HK-2 (cell line): ENCODE data around the gene MORF4L1.
"Not testable (repeated sequence)": the region's sequence is repeated elsewhere in the genome, so short reads cannot be mapped to it uniquely, and the experiment has no call there.

Source experiments
- DNase-seq: peaks from one replicate; pipeline ENCODE4 v3.0.0-alpha.2; 2018; ENCODE audit not compliant: unreplicated experiment

The MORF4L1 gene

DNA sequence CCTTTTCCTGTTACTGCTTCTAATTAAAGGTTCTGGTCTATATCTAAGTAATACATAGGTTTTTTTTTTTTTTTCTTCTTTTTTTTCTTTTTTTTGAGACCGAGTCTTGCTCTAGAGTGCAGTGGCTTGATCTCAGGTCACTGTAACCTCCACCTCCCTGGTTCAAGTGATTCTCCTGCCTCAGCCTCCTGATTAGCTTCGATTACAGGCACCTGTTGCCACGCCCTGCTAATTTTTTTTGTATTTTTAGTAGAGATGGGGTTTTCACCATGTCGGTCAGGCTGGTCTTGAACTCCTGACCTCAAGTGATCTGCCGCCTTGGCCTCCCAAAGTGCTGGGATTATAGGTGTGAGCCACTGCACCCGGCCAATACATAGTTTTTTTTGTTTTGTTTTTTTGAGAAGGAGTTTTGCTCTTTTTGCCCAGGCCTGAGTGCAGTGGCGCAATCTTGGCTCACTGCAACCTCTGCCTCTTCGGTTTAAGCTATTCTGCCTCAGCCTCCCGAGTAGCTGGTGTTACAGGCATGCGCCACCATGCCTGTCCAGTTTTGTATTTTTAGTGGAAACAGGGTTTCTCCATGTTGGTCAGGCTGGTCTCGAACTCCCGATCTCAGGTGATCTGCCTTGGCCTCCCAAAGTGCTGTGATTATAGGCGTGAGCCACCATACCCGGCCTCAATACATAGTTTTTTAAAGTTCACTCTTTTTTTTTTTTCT is 28.3 kb downstream of the MORF4L1 start:
- not testable (repeated sequence) for DNase-seq

GRCh38 chr15:78902281-78903032 is 29.8 kb downstream of the MORF4L1 start:
- DNase-seq: not testable (repeated sequence)

DNA sequence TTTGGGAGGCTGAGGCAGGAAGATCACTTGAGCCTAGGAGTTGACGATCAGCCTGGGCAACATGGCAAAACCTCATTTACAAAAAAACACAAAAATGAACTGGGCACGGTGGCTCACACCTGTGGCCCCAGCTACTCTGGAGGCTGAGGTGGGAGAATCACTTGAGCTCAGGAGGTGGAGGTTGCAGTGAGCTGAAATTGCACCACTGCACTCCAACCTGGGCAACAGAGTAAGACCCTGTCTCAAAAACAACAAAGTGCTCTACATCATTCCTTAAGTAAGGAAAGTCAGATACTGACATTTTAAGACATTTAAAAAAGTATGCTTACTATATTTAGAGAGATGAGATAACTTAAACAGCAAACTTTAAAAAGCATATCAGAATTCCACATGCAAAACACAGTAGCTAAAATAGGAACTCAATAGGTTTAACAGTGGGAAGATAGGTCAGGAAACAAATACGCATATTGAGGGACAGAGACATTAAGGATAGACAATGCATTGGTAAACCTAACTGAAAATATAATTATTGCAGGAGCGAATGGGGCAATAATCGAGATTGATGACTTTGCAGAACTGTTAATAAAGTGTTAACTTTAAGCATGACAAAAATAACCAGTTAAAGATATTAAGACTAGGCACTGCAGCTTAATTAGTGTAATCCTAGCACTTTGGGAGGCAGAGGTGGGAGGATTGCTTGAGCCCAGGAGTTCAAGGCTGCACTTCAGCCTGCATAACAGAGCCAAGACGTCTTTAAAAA is 32.1 kb downstream of the MORF4L1 start:
- no peak for DNase-seq

DNA sequence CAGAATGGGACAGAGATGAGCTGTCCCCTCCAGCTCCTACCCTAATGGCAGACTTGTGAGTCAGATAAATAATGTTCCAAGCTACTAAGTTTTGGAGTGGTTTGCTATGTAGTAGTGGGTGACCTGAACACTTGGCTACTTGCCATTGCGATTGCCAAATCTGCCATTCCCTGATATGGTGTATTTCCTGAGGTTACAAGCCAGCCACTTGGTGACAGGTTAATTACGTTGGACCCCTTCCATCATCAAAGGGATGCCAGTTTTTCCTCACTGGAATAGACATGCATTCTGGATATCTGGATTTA is 33.6 kb downstream of the MORF4L1 start:
- DNase-seq: peak; percentile 64

DNA sequence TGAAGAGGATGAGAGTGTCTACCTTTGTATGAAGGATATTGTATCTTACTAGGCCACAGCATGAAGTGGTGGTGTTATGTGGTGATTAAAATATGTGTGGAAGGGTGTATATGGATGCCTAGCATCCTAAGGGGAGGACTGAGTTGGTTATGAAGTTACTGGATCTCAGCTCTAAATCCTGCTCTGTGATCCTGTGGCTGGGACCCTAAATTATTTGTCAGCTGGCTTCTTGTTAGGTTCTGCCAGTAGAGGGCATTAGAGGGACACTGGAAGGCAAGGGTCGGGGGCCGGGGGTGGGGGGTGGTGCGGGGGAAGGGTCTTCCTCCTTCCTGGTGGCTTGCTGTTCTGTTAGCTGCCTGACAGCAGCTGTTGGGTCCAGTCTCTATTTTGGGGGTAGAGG is 34.9 kb downstream of the MORF4L1 start:
- no peak for DNase-seq

DNA sequence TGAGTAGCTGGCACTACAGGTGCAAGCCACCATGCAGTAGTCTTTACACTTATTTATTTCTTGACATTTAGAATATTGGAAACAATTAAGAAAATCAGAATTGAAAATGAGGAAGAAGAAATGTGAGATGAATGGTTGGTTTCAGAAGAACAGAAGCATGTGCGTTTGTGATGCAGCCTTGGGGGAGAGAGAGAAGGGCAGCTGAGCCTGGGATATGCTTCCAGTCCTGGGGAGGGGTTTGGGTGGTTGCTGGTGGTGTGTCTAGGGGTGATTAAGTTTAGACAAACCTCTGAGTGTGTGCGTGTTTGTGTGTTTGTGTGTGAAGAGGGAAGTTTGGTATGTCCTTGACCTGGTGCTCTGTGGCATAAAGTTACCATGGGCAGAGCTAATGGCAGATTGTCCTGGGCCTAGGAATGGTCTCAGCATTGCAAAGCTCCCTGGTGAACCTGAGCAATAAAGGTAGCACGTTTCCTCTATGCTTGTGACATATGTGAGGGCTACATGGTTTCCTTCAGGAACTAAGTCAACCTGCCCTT is 36.5 kb downstream of the MORF4L1 start:
- DNase-seq: no peak

GRCh38 chr15:78909791-78910228 is 37.1 kb downstream of the MORF4L1 start:
- no peak for DNase-seq

- DNase-seq: no peak
These were observed 37.6 kb downstream of the MORF4L1 start for GRCh38 chr15:78910271-78910670.

DNA sequence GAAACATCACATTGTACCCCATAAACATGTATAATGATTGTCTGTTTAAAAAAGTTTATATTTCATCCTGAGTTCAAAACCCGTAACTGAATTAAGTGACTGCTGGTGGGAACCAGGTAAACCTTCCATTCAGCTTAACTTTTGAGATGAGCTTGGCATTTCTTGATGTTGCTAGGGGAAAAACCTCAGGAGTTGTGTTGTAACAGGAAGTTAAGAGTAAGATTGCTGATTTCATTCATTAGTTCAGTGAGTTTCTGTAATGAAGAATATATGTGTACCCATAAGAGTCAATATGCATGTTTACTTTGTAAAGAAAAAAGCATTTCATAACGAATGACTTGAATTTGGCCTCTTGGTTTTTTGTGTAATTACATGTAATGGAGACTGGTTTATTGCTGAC is 39.6 kb downstream of the MORF4L1 start:
- no peak for DNase-seq

GRCh38 chr15:78913012-78913411 is 40.3 kb downstream of the MORF4L1 start:
- no peak for DNase-seq

GRCh38 chr15:78914027-78914764 is 41.5 kb downstream of the MORF4L1 start:
- no peak for DNase-seq

DNA sequence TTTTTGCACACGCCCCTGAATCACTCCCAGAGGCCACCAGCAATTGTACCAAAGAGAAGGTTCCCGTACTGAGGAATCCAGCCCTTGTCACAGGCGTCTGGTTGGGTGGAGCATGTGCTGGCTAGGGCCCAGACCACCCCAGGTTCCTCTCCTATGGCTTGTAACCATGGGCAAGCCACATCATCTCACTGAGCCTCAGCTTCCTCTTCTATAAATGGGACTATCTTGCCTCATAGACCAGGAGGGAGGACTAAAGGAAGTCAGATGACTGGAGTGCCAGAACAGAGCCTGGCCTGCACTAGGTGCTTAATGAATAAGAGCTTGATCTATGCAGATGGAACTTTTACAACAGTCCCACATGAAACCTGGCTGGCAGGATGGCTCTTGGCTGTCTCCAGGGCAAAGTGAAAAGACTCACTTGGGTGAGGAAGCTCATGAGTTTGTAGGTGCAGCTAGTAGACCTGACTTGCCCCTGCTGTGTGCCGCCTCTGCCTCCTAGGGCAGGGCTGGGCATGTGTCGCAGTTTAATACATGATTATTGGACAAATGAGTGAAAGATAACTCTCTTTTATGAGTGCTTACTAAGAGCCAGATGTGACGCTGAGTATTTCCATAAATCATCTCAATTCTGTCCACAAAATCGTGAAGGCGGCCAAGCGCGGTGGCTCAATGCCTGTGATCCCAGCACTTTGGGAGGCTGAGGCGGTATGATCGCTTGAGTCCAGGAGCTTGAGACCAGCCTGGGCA is 42.8 kb downstream of the MORF4L1 start:
- DNase-seq: no peak

DNA sequence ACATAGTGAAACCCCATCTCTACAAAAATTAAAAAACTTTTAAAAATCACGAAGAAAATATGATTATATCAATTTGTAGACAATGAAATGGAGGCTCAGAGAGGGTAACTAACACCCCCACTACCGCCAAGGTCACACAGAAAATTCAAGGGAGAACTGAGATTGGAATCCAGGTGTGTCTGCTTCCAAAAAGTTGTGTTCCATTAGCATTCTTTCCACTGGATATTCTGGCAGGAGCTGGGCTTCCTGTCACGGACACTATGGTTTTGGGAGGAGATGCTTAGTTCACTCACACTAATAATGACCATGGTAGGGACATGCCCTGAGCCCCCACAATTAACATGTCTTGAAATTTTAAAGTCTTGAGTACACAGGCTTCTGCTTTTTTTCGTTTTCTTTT is 43.4 kb downstream of the MORF4L1 start:
- no peak for DNase-seq

DNA sequence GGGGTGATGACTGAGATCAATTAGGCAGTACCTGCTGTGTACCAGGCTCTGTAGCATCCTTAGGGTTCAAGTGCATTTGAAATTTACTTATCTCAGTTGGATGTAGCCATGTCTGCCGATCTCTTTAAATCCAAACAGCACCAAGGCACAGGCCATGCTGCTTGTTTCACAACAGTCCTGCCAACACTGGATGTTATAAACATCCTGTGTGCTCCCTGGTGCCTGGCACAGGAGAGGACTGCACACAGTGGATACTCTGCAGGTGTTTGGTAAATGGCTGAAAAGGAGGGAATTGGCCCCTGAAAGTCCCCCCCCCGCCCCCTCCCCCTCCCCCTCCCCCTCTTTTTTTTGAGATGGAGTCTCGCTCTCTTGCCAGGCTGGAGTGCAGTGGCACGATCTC is 45.2 kb downstream of the MORF4L1 start:
- DNase-seq: no peak

DNA sequence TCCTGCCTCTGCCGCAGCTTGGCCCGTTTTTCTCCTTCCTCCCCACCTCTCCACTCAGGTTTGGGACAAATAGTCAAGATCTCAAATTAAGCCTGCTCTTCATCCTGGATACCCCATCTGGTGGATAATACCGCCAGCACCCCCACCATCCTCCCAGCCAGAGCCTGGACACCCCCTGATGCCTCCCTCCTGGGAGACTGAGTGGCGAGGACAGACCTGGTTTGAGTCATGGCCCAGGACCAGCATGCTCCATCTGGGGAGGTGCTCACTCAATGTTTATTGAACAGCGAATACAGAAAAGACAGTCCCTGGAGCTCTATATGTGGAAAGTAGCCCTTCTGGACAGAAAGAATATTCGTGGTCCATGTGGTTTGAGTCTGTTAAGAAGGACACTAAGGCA is 48.8 kb downstream of the MORF4L1 start:
- no peak for DNase-seq

DNA sequence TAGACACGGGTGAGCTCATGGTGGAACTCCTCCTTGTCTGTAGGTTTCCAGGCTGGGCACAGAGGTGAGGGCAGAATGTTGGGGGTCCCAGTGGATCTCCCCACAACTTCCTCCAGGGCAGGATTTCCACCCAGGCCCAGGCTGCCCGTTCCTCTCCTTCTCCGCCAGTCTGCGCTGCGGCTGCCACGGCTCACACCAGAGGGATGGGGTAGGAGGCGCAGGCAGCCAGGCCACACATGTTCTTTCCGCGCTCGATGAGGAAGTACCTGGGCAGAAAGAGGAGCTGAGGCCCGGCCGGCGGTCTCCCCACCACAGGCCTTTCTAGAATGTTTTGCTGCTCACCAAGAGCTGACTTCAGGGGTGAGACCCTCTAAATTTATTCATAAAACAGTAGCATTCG is 49.2 kb downstream of the MORF4L1 start:
- no peak for DNase-seq

DNA sequence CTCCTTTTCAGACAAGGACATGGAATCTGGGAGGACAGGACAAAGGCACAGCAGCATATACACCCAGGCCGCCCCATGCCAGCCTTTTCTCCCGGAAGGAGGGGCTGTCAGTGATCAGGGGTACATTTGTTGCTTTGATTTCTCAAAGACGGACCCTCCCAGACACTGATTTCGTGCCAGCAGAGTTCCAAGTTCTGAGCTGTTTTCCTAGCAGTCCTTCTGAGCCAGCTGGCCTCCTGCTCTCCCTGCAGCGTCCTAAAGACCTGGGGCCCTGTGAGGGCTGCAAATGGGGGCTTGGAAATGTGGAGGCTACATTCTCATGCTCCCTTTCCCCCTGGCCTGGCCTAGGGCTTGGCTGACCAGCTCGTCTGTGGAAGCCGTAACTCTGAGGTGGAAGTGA is 49.8 kb downstream of the MORF4L1 start:
- no peak for DNase-seq

- no peak for DNase-seq
These were observed 50.3 kb downstream of the MORF4L1 start for GRCh38 chr15:78923015-78923414.

DNA sequence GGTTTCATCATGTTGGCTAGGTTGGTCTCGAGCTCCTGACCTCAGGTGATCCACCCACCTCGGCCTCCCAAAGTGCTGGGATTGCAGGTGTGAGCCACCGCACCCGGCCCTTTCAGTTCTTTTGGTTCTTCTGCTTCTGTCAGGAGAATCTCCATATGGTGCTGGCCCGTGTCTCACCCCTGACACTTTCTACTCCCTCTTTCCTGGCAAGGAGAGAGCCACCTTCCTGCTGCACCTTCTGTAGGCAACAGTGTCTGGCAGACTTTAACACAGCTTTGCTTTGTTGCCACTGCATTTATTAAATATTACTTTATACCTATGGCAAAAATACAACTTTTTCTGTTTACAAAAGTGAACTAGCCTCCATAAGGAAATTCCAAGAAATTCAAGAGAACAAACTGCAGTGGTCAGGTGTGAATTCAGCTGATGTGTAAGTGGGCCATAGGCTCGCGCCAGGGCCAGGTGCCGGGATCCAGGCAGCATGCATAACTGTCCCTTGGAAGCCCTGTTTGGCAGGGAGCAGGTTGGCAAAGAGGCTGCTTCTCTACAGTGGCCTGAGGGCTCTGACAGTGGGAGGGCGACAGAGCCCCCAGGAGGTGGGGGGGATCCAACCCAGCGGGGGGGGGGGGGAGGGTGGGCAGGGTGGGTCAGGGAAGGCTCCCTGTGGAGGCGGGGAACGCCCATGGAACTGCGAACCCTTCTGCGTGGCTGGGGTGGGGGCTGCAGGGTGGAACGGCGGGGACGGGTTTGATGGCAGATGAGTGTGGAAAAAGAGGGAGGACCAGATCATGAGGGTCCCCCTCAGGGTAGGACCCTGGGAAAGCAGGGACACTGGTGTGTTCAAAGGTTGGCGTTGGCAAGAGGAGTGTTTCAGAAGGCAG is 51.0 kb downstream of the MORF4L1 start:
- no peak for DNase-seq

DNA sequence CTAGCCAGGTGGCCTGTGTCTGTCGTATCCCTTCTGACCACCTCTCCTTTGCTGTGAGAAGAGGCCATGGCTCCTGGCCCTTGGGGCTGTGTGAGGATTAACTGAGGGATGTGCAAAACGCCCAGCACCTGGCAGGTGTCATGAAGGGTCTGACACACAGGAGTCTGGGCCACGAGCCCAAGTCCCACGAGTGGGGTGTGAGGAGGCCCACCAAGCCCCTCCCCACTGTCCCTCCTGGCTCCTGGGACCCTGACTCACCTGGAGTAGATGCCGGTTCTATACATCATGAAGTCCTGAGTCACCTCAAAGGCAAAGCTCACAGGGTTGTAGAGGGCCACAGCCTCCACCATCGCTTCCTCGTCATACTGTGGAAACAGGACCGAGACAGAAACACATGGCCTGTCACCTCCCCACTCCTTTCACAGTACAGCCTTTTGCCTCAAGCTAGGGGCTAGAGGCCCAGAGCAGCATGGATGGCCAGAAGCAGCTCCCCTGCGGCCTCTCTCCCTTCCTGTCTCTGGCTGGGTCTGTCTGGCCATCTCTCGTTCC is 52.5 kb downstream of the MORF4L1 start:
- DNase-seq: no peak
